HG03066 (cell line): ENCODE results near the gene RBM48.
"Not testable (repeated sequence)": the region's sequence is repeated elsewhere in the genome, so short reads cannot be mapped to it uniquely, and the experiment has no call there.

Source experiments
- ATAC-seq: cut with Tn5 transposase; IDR thresholded peaks from one replicate; pipeline ENCODE4 v1.9.1; 2021; ENCODE audit warnings: low read depth; ENCODE audit not compliant: unreplicated experiment

The RBM48 gene

DNA sequence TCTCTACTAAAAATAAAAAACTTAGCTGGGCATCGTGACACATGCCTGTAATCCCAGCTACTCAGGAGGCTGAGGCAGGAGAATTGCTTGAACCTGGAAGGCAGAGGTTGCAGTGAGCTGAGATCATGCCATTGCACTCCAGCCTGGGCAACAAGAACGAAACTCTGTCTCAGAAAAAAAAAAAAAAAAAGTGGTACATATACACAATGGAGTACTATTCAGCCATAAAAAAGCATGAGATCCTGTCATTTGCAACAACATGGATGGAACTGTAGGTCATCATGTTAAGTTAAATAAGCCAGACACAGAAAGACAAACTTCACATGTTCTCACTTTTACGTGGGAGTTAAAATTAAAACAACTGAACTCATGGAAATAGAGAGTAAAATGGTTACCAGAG lies 14.9 kb downstream of the RBM48 start:
- not testable (repeated sequence) for ATAC-seq

- not testable (repeated sequence) for ATAC-seq
Observed at GRCh38 chr7:92545116-92545515, 16.5 kb downstream of the RBM48 start.

- no peak for ATAC-seq
Observed at GRCh38 chr7:92546856-92547497, 18.4 kb downstream of the RBM48 start.

DNA sequence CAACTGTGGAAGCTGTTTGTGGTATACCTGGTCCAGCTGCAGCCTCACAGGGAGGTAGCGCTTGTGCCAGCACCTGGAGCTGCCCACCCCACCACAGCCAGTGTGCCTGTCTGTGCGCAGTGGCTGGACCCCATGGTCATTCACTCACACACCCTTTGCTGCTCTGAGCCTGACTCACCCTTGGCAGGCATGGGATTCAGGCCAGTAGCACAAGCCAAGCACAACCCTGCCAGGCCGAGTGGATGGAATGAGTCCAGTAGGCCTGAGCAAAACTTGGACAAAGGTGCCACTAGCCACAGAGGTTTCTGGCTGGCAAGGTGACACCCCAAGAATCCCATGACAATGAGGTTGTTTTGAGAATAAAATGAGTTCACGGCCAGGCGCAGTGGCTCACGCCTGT lies 19.0 kb downstream of the RBM48 start:
- no peak for ATAC-seq

- ATAC-seq = no peak
Observed at GRCh38 chr7:92550194-92550593, 21.6 kb downstream of the RBM48 start.

DNA sequence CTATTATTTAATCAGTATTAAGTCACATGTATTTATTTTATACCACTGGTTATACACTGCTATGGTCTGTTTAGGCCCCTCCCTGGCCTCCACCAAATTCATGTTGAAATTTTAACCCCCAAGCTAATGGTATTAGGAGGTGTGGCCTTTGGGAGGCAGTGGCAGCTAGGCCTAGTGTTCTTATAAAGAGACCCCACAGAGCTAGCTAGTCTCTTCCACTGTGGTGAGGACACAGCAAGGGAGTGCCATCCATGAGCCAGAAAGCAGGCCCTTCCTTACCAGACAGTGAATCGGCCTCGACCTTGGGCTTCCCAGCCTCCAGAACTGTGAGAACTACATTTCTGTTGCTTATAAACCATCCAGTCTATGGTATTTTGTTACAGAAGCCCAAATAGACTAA lies 28.7 kb downstream of the RBM48 start:
- no peak for ATAC-seq

DNA sequence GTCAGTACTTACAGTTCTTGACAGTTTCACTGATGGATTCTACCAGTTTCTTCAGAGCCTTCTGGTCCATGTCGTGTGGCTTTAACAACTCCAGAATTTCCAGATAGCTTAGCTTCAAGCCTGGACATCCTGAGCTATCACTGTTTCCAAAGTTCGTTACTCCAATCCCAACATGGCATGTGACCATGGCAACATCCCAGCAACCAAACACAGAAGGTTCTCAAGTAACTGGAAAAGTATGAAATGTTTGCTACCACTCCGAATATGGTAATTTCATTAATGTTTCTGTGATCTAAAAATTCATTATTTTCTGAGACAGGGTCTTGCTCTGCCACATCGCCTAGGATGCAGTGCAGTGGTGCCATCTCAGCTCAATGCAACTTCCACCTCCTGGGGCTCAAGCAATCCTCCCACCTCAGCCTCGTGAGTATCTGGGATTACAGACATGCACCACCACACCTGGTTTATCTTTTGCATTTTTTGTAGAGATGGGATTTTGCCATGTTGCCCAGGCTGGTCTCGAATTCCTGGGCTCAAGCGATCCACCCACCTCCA lies 29.3 kb downstream of the RBM48 start:
- no peak for ATAC-seq

GRCh38 chr7:92560602-92561001 lies 32.0 kb downstream of the RBM48 start:
- ATAC-seq = no peak

DNA sequence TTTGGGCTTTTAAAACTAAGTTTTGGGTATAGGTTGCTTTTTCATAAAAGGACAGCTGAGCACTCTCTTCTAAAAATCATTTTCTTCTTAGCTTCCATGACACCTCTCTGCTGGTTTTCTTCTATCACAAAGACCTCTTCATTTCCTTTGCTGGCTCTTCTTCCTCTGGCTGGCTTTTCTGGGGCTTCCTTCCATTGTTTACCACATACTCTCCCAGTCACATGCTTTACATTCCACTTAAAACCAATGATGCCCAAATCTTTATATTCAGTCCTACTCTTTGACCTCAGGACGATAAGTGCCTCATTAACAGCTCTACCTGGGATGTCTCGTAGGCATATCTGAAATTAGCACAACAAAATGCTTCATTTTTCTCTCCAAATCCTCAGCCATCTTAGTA lies 34.8 kb downstream of the RBM48 start:
- ATAC-seq = no peak

- ATAC-seq = no peak
Observed at GRCh38 chr7:92567460-92567859, 38.9 kb downstream of the RBM48 start.

GRCh38 chr7:92569137-92569536 lies 40.5 kb downstream of the RBM48 start:
- no peak for ATAC-seq

DNA sequence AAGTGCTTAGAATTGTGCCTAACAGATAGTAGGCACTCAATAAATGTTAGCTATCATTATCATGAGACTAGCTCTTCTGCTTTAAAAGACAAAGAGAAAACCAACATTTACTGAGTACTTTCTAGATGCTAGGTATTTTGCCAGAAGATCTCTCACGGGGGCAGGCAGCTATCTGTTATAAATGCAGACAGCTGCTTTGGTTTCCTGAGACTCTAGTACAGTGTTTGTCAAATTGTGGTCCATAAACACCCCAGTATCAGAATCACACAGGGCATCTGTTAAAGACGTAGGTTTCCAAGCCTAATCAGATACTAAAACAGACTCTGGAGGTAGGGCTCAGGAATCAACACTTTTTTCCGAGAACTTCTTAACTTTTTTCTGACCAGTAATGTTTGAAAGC lies 47.7 kb downstream of the RBM48 start:
- no peak for ATAC-seq

DNA sequence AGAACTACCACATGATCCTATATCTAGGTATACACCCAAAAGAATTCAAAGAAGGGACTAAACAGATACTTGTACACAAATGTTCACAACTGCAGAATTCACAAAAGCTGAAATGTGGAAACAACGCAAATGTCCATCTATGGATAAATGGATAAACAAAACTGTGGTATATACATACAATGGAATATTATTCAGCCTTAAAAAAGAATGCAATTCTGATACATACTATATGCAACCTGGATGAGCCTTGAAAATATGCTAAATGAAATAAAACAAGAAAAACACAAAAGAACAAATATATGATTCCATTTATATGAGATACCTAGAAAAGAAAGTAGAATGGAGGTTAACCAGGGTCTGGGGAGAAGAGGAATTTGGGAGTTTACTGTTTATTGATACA lies 54.4 kb downstream of the RBM48 start:
- ATAC-seq = no peak

- ATAC-seq = no peak
Observed at GRCh38 chr7:92584953-92585352, 56.4 kb downstream of the RBM48 start.

- ATAC-seq = no peak
Observed at GRCh38 chr7:92586403-92586802, 57.8 kb downstream of the RBM48 start.

DNA sequence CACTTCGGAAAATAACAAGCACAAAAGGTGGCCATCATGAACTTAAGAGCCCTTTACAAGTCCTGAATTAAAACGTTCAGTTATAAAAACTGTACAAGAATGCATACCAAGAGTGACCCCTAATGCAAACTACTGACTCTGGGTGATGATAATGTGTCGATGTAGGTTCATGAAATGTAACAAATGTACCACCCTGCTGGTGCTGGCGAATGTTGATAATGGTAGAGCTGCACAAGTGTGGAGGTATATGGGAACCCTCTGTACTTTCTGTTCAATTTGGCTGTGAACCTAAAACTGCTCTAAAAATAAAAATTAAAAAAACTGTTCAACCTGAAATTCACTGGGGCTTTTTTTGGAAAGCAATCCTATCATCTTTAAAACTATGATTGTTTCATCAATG lies 58.2 kb downstream of the RBM48 start:
- ATAC-seq = no peak
